Vagina (tissue), 2 donors: ENCODE data around the gene CARD10. TPM values are rescaled to one million over a fixed set of nuclear protein-coding genes. Genes with fewer than 3 reads are reported as not detected.
A peak's percentile ranks its signal among the peaks of the same experiment; 100 is the strongest.
"Not testable (repeated sequence)": the region's sequence is repeated elsewhere in the genome, so short reads cannot be mapped to it uniquely, and the experiment has no call there.

ENCODE experiments used
- DNase-seq, 2 donors: peaks; one replicate each; pipeline ENCODE4 v3.0.0-alpha.2; 2017; ENCODE audit errors: extremely low spot score in 2 of 2
- H3K27ac ChIP-seq: fragments of 200-600 bp; sonication (generic); one replicate; pipeline ENCODE4 v1.5.1; 2019
- H3K27me3 ChIP-seq: fragments of 200-600 bp; sonication (generic); one replicate; pipeline ENCODE4 v1.5.1; 2019
- H3K36me3 ChIP-seq, 2 donors: fragments of 200-600 bp; sonication (generic); one replicate each; pipeline ENCODE4 v1.5.1; 2017 to 2019
- H3K4me1 ChIP-seq: fragments of 200-600 bp; sonication (generic); one replicate; pipeline ENCODE4 v1.5.1; 2019
- H3K4me3 ChIP-seq, 2 donors: fragments of 200-600 bp; sonication (generic); 1 replicate in 1 of 2; 2 replicates in 1 of 2; pipeline ENCODE4 v1.5.1; 2016 to 2019
- H3K9me3 ChIP-seq: fragments of 200-600 bp; sonication (generic); one replicate; pipeline ENCODE4 v1.5.1; 2019
- POLR2A ChIP-seq, 2 donors: fragments of 450-650 bp; IDR thresholded peaks; one replicate each; pipeline ENCODE4 v1.6.1; 2017; ENCODE audit warnings: antibody characterized with exemption in 2 of 2, mild to moderate bottlenecking in 2 of 2, moderate library complexity in 2 of 2
- POLR2AphosphoS5 ChIP-seq, 2 donors: sonication (generic); formaldehyde crosslinking; IDR thresholded peaks; one replicate each; pipeline ENCODE4 v1.9.0; 2017; ENCODE audit warnings: antibody characterized with exemption in 2 of 2, mild to moderate bottlenecking in 2 of 2, low read depth in 1 of 2; ENCODE audit not compliant: insufficient read depth in 1 of 2
- intact Hi-C: fragments of 100-400 bp; cut with DNase I; formaldehyde crosslinking; loops from one replicate; pipeline ENCODE4 v1.15.1; 2023
- total RNA-seq: library from RNA; depleted of rRNA; stranded (reverse); fragments of >200 nt; gene quantifications from one replicate; pipeline ENCODE4 v1.2.3, GENCODE V29; 2016
- TF ChIP-seq, protein P1 (sequence below), 3 experiments: fragments of 450-650 bp in 2 of 3; fragments of 200-600 bp in 1 of 3; sonication (generic) in 1 of 3; IDR thresholded peaks; one replicate each; pipeline ENCODE4 v1.5.1; 2017 to 2019; ENCODE audit warnings: antibody characterized with exemption in 3 of 3, mild to moderate bottlenecking in 2 of 3, moderate library complexity in 2 of 3

The CARD10 gene
- total RNA-seq, 1 donor from 2014 or later: 11.0 TPM

DNA sequence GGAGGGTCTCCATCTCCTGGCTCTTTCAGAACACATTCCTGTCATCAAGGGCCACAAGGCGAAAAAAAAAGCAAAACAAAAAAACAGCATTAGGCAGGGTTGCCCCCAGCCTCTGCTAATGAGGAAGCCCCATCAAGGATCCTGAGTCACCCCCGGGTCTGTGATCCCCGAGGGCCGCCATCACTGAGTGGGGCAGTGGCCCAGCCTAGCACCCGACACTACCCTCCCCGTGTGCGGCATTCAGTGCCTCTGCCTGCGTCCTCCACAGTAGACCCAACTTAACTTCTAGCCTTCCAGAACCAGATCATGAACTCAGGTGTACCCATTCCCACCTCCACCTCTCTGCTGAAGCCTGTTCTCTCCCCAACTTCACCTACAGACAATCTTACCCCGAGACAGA, 34.5 kb upstream of the CARD10 start:
- DNase-seq: no peak
- no peaks in the 10 kb centered on the region for H3K36me3 ChIP-seq
- TF ChIP-seq POLR2AphosphoS5 (IDR thresholded peaks at IDR 0.05; ENCODE audit: insufficient read depth in 1 of 2, low read depth in 1 of 2) (no peak), POLR2A (IDR thresholded peaks at IDR 0.05) (no peak)
- TF ChIP-seq, protein P1, sequence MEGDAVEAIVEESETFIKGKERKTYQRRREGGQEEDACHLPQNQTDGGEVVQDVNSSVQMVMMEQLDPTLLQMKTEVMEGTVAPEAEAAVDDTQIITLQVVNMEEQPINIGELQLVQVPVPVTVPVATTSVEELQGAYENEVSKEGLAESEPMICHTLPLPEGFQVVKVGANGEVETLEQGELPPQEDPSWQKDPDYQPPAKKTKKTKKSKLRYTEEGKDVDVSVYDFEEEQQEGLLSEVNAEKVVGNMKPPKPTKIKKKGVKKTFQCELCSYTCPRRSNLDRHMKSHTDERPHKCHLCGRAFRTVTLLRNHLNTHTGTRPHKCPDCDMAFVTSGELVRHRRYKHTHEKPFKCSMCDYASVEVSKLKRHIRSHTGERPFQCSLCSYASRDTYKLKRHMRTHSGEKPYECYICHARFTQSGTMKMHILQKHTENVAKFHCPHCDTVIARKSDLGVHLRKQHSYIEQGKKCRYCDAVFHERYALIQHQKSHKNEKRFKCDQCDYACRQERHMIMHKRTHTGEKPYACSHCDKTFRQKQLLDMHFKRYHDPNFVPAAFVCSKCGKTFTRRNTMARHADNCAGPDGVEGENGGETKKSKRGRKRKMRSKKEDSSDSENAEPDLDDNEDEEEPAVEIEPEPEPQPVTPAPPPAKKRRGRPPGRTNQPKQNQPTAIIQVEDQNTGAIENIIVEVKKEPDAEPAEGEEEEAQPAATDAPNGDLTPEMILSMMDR (IDR thresholded peaks at IDR 0.05): no peak
- H3K27me3 ChIP-seq: no peaks in the 10 kb centered on the region
- no peaks in the 10 kb centered on the region for H3K9me3 ChIP-seq
- H3K27ac ChIP-seq: no peak overlapping the region
- H3K4me1 ChIP-seq: peaks cover 50% of the 10 kb centered on the region
- no peak overlapping the region for H3K4me3 ChIP-seq
- intact Hi-C loops: no loop called here

DNA sequence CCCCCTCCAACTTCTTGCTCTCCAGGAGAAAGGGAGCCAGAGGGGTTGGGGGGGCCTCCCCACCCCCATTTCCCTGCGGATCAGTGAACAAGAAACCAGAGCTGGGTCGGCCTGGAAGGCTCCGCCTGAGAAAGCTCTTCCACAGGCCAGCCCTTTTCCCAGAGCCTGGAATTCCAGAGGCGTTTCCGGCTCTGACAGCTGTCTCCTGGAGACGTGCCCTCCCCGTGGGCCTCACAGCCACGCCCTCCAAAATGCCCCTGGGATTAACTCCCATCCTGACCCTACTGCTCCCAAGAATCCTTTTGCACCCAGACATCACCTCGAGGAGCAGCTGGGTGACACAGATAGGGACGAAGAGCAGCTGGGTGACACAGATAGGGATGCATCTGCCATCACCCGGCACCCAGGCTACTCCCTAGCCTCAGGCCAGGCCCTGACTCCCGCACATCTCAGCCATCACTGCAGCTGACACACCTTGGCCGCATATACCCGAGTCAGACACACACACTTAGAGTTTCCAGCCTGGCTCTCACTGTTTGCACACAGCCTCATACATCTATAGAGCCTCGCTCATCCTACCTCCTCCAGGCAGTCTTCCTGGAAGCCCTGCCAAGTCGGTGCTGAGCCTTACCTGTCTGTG, 33.4 kb upstream of the CARD10 start:
- no peak overlapping the region for H3K4me3 ChIP-seq
- no peak for DNase-seq
- H3K27me3 ChIP-seq: no peaks in the 10 kb centered on the region
- peaks cover 60% of the 10 kb centered on the region for H3K4me1 ChIP-seq
- TF ChIP-seq, protein P1 (IDR thresholded peaks at IDR 0.05): no peak
- TF ChIP-seq POLR2AphosphoS5 (IDR thresholded peaks at IDR 0.05; ENCODE audit: insufficient read depth in 1 of 2, low read depth in 1 of 2): peak in 1 of 2 donors; percentile 21
- no peaks in the 10 kb centered on the region for H3K9me3 ChIP-seq
- peak overlapping the region; percentile 82 for H3K27ac ChIP-seq
- intact Hi-C loops: no loop called here
- no peaks in the 10 kb centered on the region for H3K36me3 ChIP-seq

DNA sequence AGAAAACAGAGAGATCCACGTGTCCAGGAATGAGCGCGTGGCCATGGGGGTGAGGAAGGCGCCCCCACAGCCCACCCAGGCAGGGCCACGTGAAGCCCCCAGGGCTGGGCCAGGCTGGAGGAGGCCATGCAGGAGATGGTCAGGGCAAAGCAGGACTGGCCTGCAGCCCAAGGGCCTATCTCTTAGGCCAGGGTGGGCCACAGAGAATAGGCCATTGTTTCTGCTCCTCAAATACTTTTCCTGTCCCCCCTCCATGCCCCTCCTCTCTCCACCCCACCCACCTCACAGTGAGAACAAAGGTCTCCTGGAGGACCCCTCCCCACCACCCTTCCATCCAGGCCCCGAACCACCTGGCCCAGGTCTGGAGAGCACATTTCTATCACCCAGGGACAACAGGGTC, 32.8 kb upstream of the CARD10 start:
- Histone ChIP-seq H3K4me1 (peaks cover 60% of the 10 kb centered on the region), H3K27ac (peak overlapping the region; percentile 82), H3K36me3 (no peaks in the 10 kb centered on the region), H3K4me3 (no peak overlapping the region), H3K27me3 (no peaks in the 10 kb centered on the region), H3K9me3 (no peaks in the 10 kb centered on the region)
- no peak for DNase-seq
- intact Hi-C loops: no loop called here
- TF ChIP-seq POLR2AphosphoS5 (IDR thresholded peaks at IDR 0.05; ENCODE audit: insufficient read depth in 1 of 2, low read depth in 1 of 2): no peak
- TF ChIP-seq, protein P1 (IDR thresholded peaks at IDR 0.05): no peak
- no peak for TF ChIP-seq POLR2A (IDR thresholded peaks at IDR 0.05)

DNA sequence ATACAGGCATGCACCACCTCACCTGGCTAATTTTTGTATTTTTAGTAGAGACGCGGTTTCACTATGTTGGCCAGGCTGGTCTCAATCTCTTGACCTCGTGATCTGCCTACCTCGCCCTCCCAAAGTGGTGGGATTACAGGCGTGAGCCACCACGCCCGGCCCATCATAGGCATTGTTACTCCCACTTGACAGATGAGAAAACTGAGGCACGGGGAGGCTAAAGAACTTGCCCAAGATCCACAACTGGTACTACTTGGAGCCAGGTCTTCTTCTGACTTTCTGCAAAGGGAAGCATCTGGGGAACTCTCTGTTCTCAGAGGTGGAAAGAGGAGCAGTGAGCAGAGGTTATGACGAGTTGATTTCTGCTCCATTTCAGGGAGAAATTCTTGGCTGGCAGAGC, 31.7 kb upstream of the CARD10 start:
- DNase-seq, H3K9me3 ChIP-seq, H3K27me3 ChIP-seq, H3K4me3 ChIP-seq, H3K36me3 ChIP-seq, intact Hi-C loops, H3K27ac ChIP-seq: not testable (repeated sequence)
- peaks cover 70% of the 10 kb centered on the region for H3K4me1 ChIP-seq

DNA sequence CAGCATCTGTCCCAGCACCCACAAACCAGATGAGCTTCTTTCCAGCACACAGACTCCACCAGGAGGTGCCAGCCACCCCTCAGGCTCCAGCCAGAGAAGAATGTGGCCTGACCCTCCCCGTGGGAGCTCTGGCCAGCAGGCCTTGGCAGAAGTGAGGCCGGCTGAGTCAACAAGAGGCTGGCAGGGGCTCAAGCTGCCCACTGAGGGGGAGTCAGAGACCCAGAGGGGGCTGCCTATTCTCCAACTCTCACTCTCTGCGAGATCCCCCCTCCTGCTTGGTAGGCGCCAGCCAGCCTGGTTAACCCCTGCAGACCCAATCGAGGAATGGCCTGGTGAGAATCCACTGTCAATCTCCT, 30.5 kb upstream of the CARD10 start:
- no peaks in the 10 kb centered on the region for H3K27me3 ChIP-seq
- TF ChIP-seq POLR2AphosphoS5 (IDR thresholded peaks at IDR 0.05; ENCODE audit: insufficient read depth in 1 of 2, low read depth in 1 of 2) (no peak), POLR2A (IDR thresholded peaks at IDR 0.05) (no peak)
- TF ChIP-seq, protein P1 (IDR thresholded peaks at IDR 0.05): no peak
- H3K27ac ChIP-seq: peak overlapping the region; percentile 58
- no peaks in the 10 kb centered on the region for H3K9me3 ChIP-seq
- no peaks in the 10 kb centered on the region for H3K36me3 ChIP-seq
- no peak for DNase-seq
- intact Hi-C loops: loop anchor here (5.0 kb wide), 1 partner anchor 58 kb away; the partner anchor contains the start of gene GGA1
- no peak overlapping the region for H3K4me3 ChIP-seq
- peaks cover 82% of the 10 kb centered on the region for H3K4me1 ChIP-seq
